GM23338 (cell line): ENCODE data around the gene NTN1. TPM values are rescaled to one million over a fixed set of nuclear protein-coding genes. Genes with fewer than 3 reads are reported as not detected.

Experiments used
- ATAC-seq: fragments of 200-7000 bp; cut with Tn5 transposase; 3 replicates; pipeline ENCODE4 v1.9.1; 2020
- DNase-seq: peaks from one replicate; pipeline ENCODE4 v3.0.0-alpha.2; 2015; ENCODE audit warnings: low spot score
- H2AFZ ChIP-seq: fragments of 200-600 bp; sonication (generic); 2 replicates; pipeline ENCODE4 v1.8.0; 2016; ENCODE audit warnings: antibody characterized with exemption, mild to moderate bottlenecking, moderate library complexity
- H3F3A ChIP-seq: fragments of 200-600 bp; sonication (generic); replicated peaks from 2 replicates; pipeline ENCODE4 v1.8.0; 2017; ENCODE audit warnings: antibody characterized with exemption, mixed run types, low read depth
- H3K27ac ChIP-seq: fragments of 200-600 bp; sonication (generic); 2 replicates; pipeline ENCODE4 v1.6.1; 2016; ENCODE audit warnings: low read depth
- H3K27me3 ChIP-seq: fragments of 200-600 bp; sonication (generic); 2 replicates; pipeline ENCODE4 v1.8.0; 2016; ENCODE audit warnings: mild to moderate bottlenecking, mixed run types, moderate library complexity; ENCODE audit not compliant: insufficient read depth
- H3K36me3 ChIP-seq: fragments of 200-600 bp; sonication (generic); 2 replicates; pipeline ENCODE4 v1.8.0; 2016; ENCODE audit warnings: mild to moderate bottlenecking; ENCODE audit not compliant: insufficient read depth
- H3K4me1 ChIP-seq: fragments of 200-600 bp; sonication (generic); 2 replicates; pipeline ENCODE4 v1.8.0; 2016; ENCODE audit warnings: mild to moderate bottlenecking, moderate library complexity; ENCODE audit not compliant: insufficient read depth
- H3K4me2 ChIP-seq: fragments of 200-600 bp; sonication (generic); 2 replicates; pipeline ENCODE4 v1.7.1; 2017; ENCODE audit warnings: mixed run types
- H3K4me3 ChIP-seq: fragments of 200-600 bp; sonication (generic); 2 replicates; pipeline ENCODE4 v1.6.1; 2016; ENCODE audit warnings: mixed run types
- H3K79me2 ChIP-seq: fragments of 200-600 bp; sonication (generic); replicated peaks from 2 replicates; pipeline ENCODE4 v1.8.0; 2017; ENCODE audit warnings: mild to moderate bottlenecking; ENCODE audit not compliant: insufficient read depth
- H3K9me2 ChIP-seq: fragments of 200-600 bp; sonication (generic); 2 replicates; pipeline ENCODE4 v1.8.0; 2017; ENCODE audit not compliant: insufficient read depth
- H4K20me1 ChIP-seq: fragments of 200-600 bp; sonication (generic); replicated peaks from 2 replicates; pipeline ENCODE4 v1.8.0; 2017; ENCODE audit warnings: mild to moderate bottlenecking; ENCODE audit not compliant: insufficient read depth
- H3K27ac Mint-ChIP-seq: 2 replicates; pipeline ENCODE4 v1.8.0; 2020; ENCODE audit warnings: inconsistent platforms, mild to moderate bottlenecking, moderate library complexity, mixed read lengths
- H3K27me3 Mint-ChIP-seq: 3 replicates; pipeline ENCODE4 v1.8.0; 2022; ENCODE audit warnings: low read depth, mild to moderate bottlenecking, moderate library complexity, mixed read lengths, inconsistent platforms; ENCODE audit not compliant: insufficient read depth, poor library complexity
- H3K36me3 Mint-ChIP-seq: 3 replicates; pipeline ENCODE4 v1.8.0; 2021; ENCODE audit warnings: low read depth, mild to moderate bottlenecking, inconsistent platforms, moderate library complexity, mixed read lengths
- H3K4me1 Mint-ChIP-seq: 3 replicates; pipeline ENCODE4 v1.8.0; 2020; ENCODE audit warnings: mild to moderate bottlenecking, inconsistent platforms, mixed read lengths
- H3K4me3 Mint-ChIP-seq: 3 replicates; pipeline ENCODE4 v1.8.0; 2021; ENCODE audit warnings: moderate library complexity, mild to moderate bottlenecking, inconsistent platforms, mixed read lengths
- H3K9me3 Mint-ChIP-seq: 3 replicates; pipeline ENCODE4 v1.8.0; 2020; ENCODE audit warnings: moderate library complexity, mild to moderate bottlenecking, inconsistent platforms, mixed read lengths
- CREB1 ChIP-seq: fragments of 250-450 bp; sonication (Bioruptor Pico); IDR thresholded peaks from 2 replicates; pipeline ENCODE4 v1.5.0; 2020; ENCODE audit warnings: low read depth, mild to moderate bottlenecking, moderate library complexity
- EZH2 ChIP-seq: fragments of 200-600 bp; sonication (generic); IDR thresholded peaks from one replicate; pipeline ENCODE4 v1.8.0; 2017; ENCODE audit warnings: antibody characterized with exemption, mild to moderate bottlenecking, low read depth; ENCODE audit not compliant: unreplicated experiment
- EZH2phosphoT487 ChIP-seq: fragments of 200-600 bp; sonication (generic); IDR thresholded peaks from one replicate; pipeline ENCODE4 v1.8.1; 2018; ENCODE audit warnings: antibody characterized with exemption; ENCODE audit not compliant: unreplicated experiment
- POLR2AphosphoS5 ChIP-seq: IDR thresholded peaks from 2 replicates; pipeline ENCODE4 v1.6.1; 2016; ENCODE audit warnings: antibody characterized with exemption, low read depth
- STAT1 ChIP-seq: IDR thresholded peaks from one replicate; pipeline ENCODE4 v1.6.1; 2016; ENCODE audit warnings: antibody characterized with exemption; ENCODE audit not compliant: unreplicated experiment
- ZNF114 ChIP-seq: fragments of 250-450 bp; sonication (Bioruptor Pico); IDR thresholded peaks from 2 replicates; pipeline ENCODE4 v1.5.0; 2020; ENCODE audit warnings: mild to moderate bottlenecking, moderate library complexity
- polyA plus RNA-seq: library from polyadenylated mRNA; unstranded; fragments of >200 nt; fragmentation: Nextera tagmentation; extraction: Ambion mirVana; gene quantifications from 2 replicates; pipeline ENCODE4 v1.2.1, GENCODE V29; 2016
- total RNA-seq: library from RNA; depleted of rRNA; stranded (reverse); fragments of >200 nt; shearing (Covaris generic); gene quantifications from 2 replicates; pipeline ENCODE4 v1.2.3, GENCODE V29; 2014
- TF ChIP-seq, protein P1 (sequence below): IDR thresholded peaks from one replicate; pipeline ENCODE4 v1.6.1; 2018; ENCODE audit warnings: antibody characterized with exemption; ENCODE audit not compliant: unreplicated experiment
- TF ChIP-seq, protein P2 (sequence below), 2 experiments: fragments of 200-600 bp in 1 of 2; sonication (generic) in 1 of 2; conservative IDR thresholded peaks; 2 replicates each; pipeline versions ENCODE4 v1.5.1 to v1.6.1; 2016 to 2017; ENCODE audit warnings: antibody characterized with exemption in 2 of 2, low read depth in 2 of 2, mild to moderate bottlenecking in 2 of 2, moderate library complexity in 1 of 2
- TF ChIP-seq, protein P3 (sequence below): IDR thresholded peaks from 2 replicates; pipeline ENCODE4 v1.6.1; 2016; ENCODE audit warnings: antibody characterized with exemption

Gene NTN1
- total and polyA plus RNA-seq, 2 experiments from 2014 or later: 0.57 to 2.6 TPM

DNA sequence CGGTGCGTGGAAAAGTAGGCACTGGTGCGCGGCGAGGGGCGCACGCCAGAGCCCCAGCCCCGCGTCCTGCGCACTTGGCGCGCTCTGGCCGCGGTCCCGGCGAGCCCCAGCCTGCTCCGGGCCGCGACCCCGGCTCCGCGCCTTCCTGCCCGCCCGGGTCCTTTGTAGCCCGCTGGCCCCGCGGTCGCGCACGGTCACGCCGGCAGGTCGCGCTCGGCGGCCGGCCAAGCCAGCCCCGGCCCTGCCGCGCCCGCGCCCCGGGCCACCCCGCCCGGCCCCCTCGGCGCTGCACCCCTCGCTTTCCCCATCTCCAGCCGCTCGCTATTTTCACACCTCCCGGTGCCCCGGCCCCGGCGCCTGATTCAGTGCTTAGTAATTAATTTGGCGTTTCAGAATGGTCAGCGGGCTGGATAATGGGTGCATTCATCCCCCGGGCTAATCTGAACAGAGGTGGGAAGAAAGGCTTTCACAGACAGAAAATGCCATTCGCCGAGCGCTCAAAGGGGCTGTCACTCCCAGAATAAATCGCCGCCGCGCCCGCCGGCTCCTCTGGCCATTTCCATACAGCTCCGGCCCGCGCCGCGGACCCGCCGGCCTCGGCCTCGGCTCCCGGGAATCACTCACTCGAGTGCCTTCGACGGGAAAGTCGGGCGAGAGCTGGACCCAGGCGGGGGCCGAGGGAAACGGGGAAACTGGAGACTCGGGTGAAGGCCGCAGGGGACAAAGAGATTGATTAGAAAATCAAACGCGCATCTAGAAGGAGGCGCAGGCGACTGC lies 17.8 kb upstream of the NTN1 start:
- Histone ChIP-seq H3K27ac (no peak overlapping the region), H3K9me2 (no peaks in the 10 kb centered on the region), H3K4me2 (peak overlapping the region; percentile 85), H3K27me3 (peaks cover 88% of the 10 kb centered on the region), H2AFZ (peak overlapping the region; percentile 88), H3K4me3 (peak overlapping the region; percentile 60), H3K79me2 (no peaks in the 10 kb centered on the region), H3K4me1 (peaks cover 16% of the 10 kb centered on the region), H4K20me1 (no peaks in the 10 kb centered on the region; the same call in 1 of the 2 replicates), H3F3A (no peaks in the 10 kb centered on the region), H3K36me3 (no peaks in the 10 kb centered on the region; the same call in 1 of the 2 replicates)
- H3K4me1 Mint-ChIP-seq: peaks cover 12% of the 10 kb centered on the region
- H3K9me3 Mint-ChIP-seq: no peaks in the 10 kb centered on the region; the same call in 2 of the 3 replicates
- peak; percentile 16 for ATAC-seq
- peaks cover 70% of the 10 kb centered on the region for H3K27me3 Mint-ChIP-seq
- no peaks in the 10 kb centered on the region; the same call in 2 of the 3 replicates for H3K36me3 Mint-ChIP-seq
- peak; percentile 63 for DNase-seq
- H3K27ac Mint-ChIP-seq: no peak overlapping the region
- TF ChIP-seq, protein P1, sequence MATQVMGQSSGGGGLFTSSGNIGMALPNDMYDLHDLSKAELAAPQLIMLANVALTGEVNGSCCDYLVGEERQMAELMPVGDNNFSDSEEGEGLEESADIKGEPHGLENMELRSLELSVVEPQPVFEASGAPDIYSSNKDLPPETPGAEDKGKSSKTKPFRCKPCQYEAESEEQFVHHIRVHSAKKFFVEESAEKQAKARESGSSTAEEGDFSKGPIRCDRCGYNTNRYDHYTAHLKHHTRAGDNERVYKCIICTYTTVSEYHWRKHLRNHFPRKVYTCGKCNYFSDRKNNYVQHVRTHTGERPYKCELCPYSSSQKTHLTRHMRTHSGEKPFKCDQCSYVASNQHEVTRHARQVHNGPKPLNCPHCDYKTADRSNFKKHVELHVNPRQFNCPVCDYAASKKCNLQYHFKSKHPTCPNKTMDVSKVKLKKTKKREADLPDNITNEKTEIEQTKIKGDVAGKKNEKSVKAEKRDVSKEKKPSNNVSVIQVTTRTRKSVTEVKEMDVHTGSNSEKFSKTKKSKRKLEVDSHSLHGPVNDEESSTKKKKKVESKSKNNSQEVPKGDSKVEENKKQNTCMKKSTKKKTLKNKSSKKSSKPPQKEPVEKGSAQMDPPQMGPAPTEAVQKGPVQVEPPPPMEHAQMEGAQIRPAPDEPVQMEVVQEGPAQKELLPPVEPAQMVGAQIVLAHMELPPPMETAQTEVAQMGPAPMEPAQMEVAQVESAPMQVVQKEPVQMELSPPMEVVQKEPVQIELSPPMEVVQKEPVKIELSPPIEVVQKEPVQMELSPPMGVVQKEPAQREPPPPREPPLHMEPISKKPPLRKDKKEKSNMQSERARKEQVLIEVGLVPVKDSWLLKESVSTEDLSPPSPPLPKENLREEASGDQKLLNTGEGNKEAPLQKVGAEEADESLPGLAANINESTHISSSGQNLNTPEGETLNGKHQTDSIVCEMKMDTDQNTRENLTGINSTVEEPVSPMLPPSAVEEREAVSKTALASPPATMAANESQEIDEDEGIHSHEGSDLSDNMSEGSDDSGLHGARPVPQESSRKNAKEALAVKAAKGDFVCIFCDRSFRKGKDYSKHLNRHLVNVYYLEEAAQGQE: no peak
- TF ChIP-seq EZH2 (peak; percentile 97), STAT1 (no peak)
- peak overlapping the region; percentile 62 for H3K4me3 Mint-ChIP-seq

DNA sequence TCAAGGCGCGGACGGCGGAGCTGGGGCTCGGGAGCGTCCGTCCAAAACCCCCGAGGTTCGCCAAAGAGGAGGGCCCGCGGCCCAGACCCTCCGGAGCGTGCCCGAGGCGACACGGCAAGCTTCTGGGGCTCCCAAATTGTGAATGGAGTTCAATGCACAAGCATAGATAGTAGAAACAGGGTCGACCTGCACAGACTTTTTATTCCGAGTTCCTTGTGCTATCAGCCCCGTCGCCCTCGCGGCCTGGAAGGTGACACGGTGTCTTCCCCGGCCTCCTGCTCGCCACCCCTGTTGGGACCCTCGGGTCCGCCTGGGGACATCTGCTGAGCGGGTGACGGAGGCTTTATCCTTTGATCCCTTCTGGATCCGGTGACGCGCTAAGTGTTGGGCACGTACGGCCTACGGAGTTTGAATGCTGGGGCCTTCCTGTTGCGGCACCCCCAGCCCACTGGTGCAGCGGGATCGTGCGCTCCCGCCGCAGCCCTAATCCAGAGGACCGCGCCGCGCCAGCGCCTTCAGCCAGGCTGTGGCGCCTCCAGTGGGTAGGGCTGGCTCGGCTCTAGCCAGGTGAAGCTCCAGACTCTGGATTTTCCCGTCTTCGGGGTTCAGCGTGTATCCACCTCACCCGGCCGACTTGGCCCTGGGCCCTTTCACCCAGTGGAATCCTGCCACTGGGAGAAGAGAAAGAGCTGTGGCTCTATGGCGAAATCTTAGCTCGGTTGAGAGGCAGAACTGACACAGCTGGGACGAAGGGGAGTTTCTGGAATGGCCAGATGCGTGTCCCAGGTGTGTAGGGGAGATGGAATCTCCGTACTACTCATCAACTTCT lies 17.0 kb upstream of the NTN1 start:
- Mint-ChIP-seq H3K36me3 (no peaks in the 10 kb centered on the region; the same call in 2 of the 3 replicates), H3K4me3 (peak overlapping the region; percentile 62)
- no peaks in the 10 kb centered on the region for H3F3A ChIP-seq
- TF ChIP-seq, protein P2, sequence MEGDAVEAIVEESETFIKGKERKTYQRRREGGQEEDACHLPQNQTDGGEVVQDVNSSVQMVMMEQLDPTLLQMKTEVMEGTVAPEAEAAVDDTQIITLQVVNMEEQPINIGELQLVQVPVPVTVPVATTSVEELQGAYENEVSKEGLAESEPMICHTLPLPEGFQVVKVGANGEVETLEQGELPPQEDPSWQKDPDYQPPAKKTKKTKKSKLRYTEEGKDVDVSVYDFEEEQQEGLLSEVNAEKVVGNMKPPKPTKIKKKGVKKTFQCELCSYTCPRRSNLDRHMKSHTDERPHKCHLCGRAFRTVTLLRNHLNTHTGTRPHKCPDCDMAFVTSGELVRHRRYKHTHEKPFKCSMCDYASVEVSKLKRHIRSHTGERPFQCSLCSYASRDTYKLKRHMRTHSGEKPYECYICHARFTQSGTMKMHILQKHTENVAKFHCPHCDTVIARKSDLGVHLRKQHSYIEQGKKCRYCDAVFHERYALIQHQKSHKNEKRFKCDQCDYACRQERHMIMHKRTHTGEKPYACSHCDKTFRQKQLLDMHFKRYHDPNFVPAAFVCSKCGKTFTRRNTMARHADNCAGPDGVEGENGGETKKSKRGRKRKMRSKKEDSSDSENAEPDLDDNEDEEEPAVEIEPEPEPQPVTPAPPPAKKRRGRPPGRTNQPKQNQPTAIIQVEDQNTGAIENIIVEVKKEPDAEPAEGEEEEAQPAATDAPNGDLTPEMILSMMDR (conservative IDR thresholded peaks at IDR 0.05; ENCODE audit: low read depth in 2 of 2): peak; percentile 25 to 26; a peak in 2 of 4 replicates
- no peak for TF ChIP-seq POLR2AphosphoS5
- TF ChIP-seq, protein P1: no peak
- TF ChIP-seq, protein P3, sequence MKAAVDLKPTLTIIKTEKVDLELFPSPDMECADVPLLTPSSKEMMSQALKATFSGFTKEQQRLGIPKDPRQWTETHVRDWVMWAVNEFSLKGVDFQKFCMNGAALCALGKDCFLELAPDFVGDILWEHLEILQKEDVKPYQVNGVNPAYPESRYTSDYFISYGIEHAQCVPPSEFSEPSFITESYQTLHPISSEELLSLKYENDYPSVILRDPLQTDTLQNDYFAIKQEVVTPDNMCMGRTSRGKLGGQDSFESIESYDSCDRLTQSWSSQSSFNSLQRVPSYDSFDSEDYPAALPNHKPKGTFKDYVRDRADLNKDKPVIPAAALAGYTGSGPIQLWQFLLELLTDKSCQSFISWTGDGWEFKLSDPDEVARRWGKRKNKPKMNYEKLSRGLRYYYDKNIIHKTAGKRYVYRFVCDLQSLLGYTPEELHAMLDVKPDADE: no peak
- no peak for TF ChIP-seq EZH2phosphoT487
- TF ChIP-seq ZNF114: no peak
- TF ChIP-seq CREB1: no peak
- no peak for TF ChIP-seq STAT1

More for the DNA sequence above, 17.0 kb upstream of the NTN1 start:
- Histone ChIP-seq H3K27me3 (peaks cover 96% of the 10 kb centered on the region), H3K4me1 (peaks cover 16% of the 10 kb centered on the region), H2AFZ (peak overlapping the region; percentile 88), H3K36me3 (no peaks in the 10 kb centered on the region; the same call in 1 of the 2 replicates), H3K79me2 (no peaks in the 10 kb centered on the region), H3K27ac (no peak overlapping the region), H3K4me2 (peak overlapping the region; percentile 85), H3K4me3 (peak overlapping the region; percentile 60), H4K20me1 (no peaks in the 10 kb centered on the region; the same call in 1 of the 2 replicates), H3K9me2 (no peaks in the 10 kb centered on the region)
- H3K9me3 Mint-ChIP-seq: no peaks in the 10 kb centered on the region; the same call in 2 of the 3 replicates
- DNase-seq (peak; percentile 68), ATAC-seq (peak; percentile 78)
- H3K4me1 Mint-ChIP-seq: peaks cover 12% of the 10 kb centered on the region
- peaks cover 77% of the 10 kb centered on the region for H3K27me3 Mint-ChIP-seq
- no peak overlapping the region for H3K27ac Mint-ChIP-seq
